Thymus (tissue), 11 donors: ENCODE data around the gene ZDHHC13. TPM values are rescaled to one million over a fixed set of nuclear protein-coding genes. Genes with fewer than 3 reads are reported as not detected.

Source experiments
- DNase-seq, 9 donors: peaks; one replicate each; pipeline ENCODE4 v3.0.0-alpha.2; 2013; ENCODE audit warnings: low spot score in 9 of 9, low read depth in 6 of 9, missing footprints in 1 of 9
- H3K27ac ChIP-seq, 2 donors: one replicate each; pipeline ENCODE4 v1.5.1; 2013; ENCODE audit warnings: control low read depth in 1 of 2, low read depth in 1 of 2, low read length in 1 of 2, mild to moderate bottlenecking in 1 of 2, moderate library complexity in 1 of 2
- H3K27me3 ChIP-seq, 2 donors: one replicate each; pipeline ENCODE4 v1.5.1; 2013; ENCODE audit warnings: low read length in 1 of 2; ENCODE audit not compliant: control insufficient read depth in 2 of 2, insufficient read depth in 1 of 2
- H3K36me3 ChIP-seq, 2 donors: one replicate each; pipeline ENCODE4 v1.5.1; 2013; ENCODE audit warnings: low read length in 1 of 2, mild to moderate bottlenecking in 1 of 2, moderate library complexity in 1 of 2; ENCODE audit not compliant: control insufficient read depth in 2 of 2, insufficient read depth in 2 of 2
- H3K4me1 ChIP-seq, 2 donors: one replicate each; pipeline ENCODE4 v1.5.1; 2013; ENCODE audit warnings: low read length in 2 of 2; ENCODE audit not compliant: control insufficient read depth in 2 of 2, insufficient read depth in 2 of 2
- H3K4me3 ChIP-seq, 2 donors: one replicate each; pipeline ENCODE4 v1.5.1; 2013; ENCODE audit warnings: low read length in 2 of 2, control low read depth in 1 of 2, mild to moderate bottlenecking in 1 of 2
- H3K9me3 ChIP-seq, 2 donors: one replicate each; pipeline ENCODE4 v1.5.1; 2013; ENCODE audit warnings: low read length in 1 of 2, mild to moderate bottlenecking in 1 of 2; ENCODE audit not compliant: control insufficient read depth in 2 of 2, insufficient read depth in 1 of 2
- WGBS: extraction: QIAGEN DNeasy Blood & Tissue Kit; methylation state at CpG from one replicate; pipeline ENCODE4 v1.1.7; 2013; 5-methylcytosine and 5-hydroxymethylcytosine counted together
- polyA plus RNA-seq: library from polyadenylated mRNA; stranded (reverse); fragments of 200-250 nt; gene quantifications from one replicate; pipeline ENCODE4 v1.2.3, GENCODE V29; 2013
- total RNA-seq: library from RNA; stranded (reverse); fragments of 120-200 nt; gene quantifications from one replicate; pipeline ENCODE4 v1.2.4, GENCODE V29; 2013
- donor health status: healthy.

ZDHHC13 gene
- total and polyA plus RNA-seq, 2 donors = 15.7 to 23.6 TPM

GRCh38 chr11:19201737-19202605 lies 85.0 kb downstream of the ZDHHC13 start, which contains the start of gene CSRP3:
TSS of gene CSRP3 (minus strand) at chr11:19201983. CDS start at chr11:19192448, 9,535 bp downstream.
- Histone ChIP-seq H3K4me3 (no peak within 1 kb of the TSS), H3K36me3 (no peaks in the 10 kb centered on the region), H3K9me3 (no peaks in the 10 kb centered on the region), H3K4me1 (no peaks in the 10 kb centered on the region), H3K27me3 (peaks cover 0 to 5% of the 10 kb centered on the region in 2 donors), H3K27ac (no peak within 1 kb of the TSS)
- no peak for DNase-seq
- 92% methylated on average over 7 of the region's 7 CpGs for WGBS

- WGBS = 98% methylated on average over 5 of the region's 5 CpGs
- H3K36me3 ChIP-seq = no peaks in the 10 kb centered on the region
- no peak for DNase-seq
These were observed 87.9 kb downstream of the ZDHHC13 start for GRCh38 chr11:19204836-19205235.

GRCh38 chr11:19208181-19208580 lies 91.2 kb downstream of the ZDHHC13 start:
- Histone ChIP-seq H3K27ac (no peak overlapping the region), H3K36me3 (no peaks in the 10 kb centered on the region), H3K4me3 (no peak overlapping the region), H3K9me3 (no peaks in the 10 kb centered on the region), H3K27me3 (peaks cover 0 to 5% of the 10 kb centered on the region in 2 donors), H3K4me1 (no peaks in the 10 kb centered on the region)
- 98% methylated on average over 2 of the region's 2 CpGs for WGBS
- DNase-seq = no peak

More at GRCh38 chr11:19204836-19205235, 87.9 kb downstream of the ZDHHC13 start:
- no peaks in the 10 kb centered on the region for H3K9me3 ChIP-seq
- no peaks in the 10 kb centered on the region for H3K4me1 ChIP-seq
- no peak overlapping the region for H3K4me3 ChIP-seq
- H3K27me3 ChIP-seq = peaks cover 0 to 5% of the 10 kb centered on the region in 2 donors
- H3K27ac ChIP-seq = no peak overlapping the region

GRCh38 chr11:19208959-19209546 lies 92.1 kb downstream of the ZDHHC13 start:
- H3K4me1 ChIP-seq = no peaks in the 10 kb centered on the region

GRCh38 chr11:19209617-19210370 lies 92.8 kb downstream of the ZDHHC13 start:
- H3K27me3 ChIP-seq = peaks cover 0 to 5% of the 10 kb centered on the region in 2 donors
- H3K9me3 ChIP-seq = no peaks in the 10 kb centered on the region
- no peak overlapping the region for H3K27ac ChIP-seq
- H3K4me3 ChIP-seq = no peak overlapping the region
- no peak for DNase-seq
- no peaks in the 10 kb centered on the region for H3K4me1 ChIP-seq
- no peaks in the 10 kb centered on the region for H3K36me3 ChIP-seq
- WGBS = 94% methylated on average over 4 of the region's 4 CpGs

More at GRCh38 chr11:19208959-19209546, 92.1 kb downstream of the ZDHHC13 start:
- H3K27me3 ChIP-seq = peaks cover 0 to 5% of the 10 kb centered on the region in 2 donors
- no peak overlapping the region for H3K4me3 ChIP-seq
- 92% methylated on average over 3 of the region's 3 CpGs for WGBS
- H3K36me3 ChIP-seq = no peaks in the 10 kb centered on the region
- no peak overlapping the region for H3K27ac ChIP-seq
- H3K9me3 ChIP-seq = no peaks in the 10 kb centered on the region
- no peak for DNase-seq

- Histone ChIP-seq H3K9me3 (no peaks in the 10 kb centered on the region), H3K27ac (no peak overlapping the region), H3K4me3 (no peak overlapping the region), H3K27me3 (no peaks in the 10 kb centered on the region), H3K36me3 (no peaks in the 10 kb centered on the region), H3K4me1 (no peaks in the 10 kb centered on the region)
- no peak for DNase-seq
- 53% methylated on average over 4 of the region's 4 CpGs for WGBS
These were observed 99.1 kb downstream of the ZDHHC13 start for GRCh38 chr11:19216021-19216420.

GRCh38 chr11:19216709-19217374 lies 99.9 kb downstream of the ZDHHC13 start:
- no peaks in the 10 kb centered on the region for H3K4me1 ChIP-seq
- H3K36me3 ChIP-seq = no peaks in the 10 kb centered on the region
- no peaks in the 10 kb centered on the region for H3K27me3 ChIP-seq

GRCh38 chr11:19218216-19218615 lies 101.2 kb downstream of the ZDHHC13 start:
- H3K4me1 ChIP-seq = no peaks in the 10 kb centered on the region
- peaks cover 3 to 4% of the 10 kb centered on the region in 2 donors for H3K36me3 ChIP-seq
- 94% methylated on average over 3 of the region's 3 CpGs for WGBS

More at GRCh38 chr11:19216709-19217374, 99.9 kb downstream of the ZDHHC13 start:
- H3K27ac ChIP-seq = no peak overlapping the region
- no peak for DNase-seq
- WGBS = 61% methylated on average over 3 of the region's 3 CpGs
- H3K9me3 ChIP-seq = no peaks in the 10 kb centered on the region
- no peak overlapping the region for H3K4me3 ChIP-seq

More at GRCh38 chr11:19218216-19218615, 101.2 kb downstream of the ZDHHC13 start:
- H3K27me3 ChIP-seq = no peaks in the 10 kb centered on the region
- DNase-seq = no peak
- H3K4me3 ChIP-seq = no peak overlapping the region
- H3K27ac ChIP-seq = no peak overlapping the region
- peaks cover 0 to 3% of the 10 kb centered on the region in 2 donors for H3K9me3 ChIP-seq
